Nephron (organoid): Measurements from ENCODE around the gene COL20A1.
"Not testable (repeated sequence)": the region's sequence is repeated elsewhere in the genome, so short reads cannot be mapped to it uniquely, and the experiment has no call there.

ENCODE experiments used
- H3K27ac Mint-ChIP-seq, 3 experiments: 2 replicates each; pipeline ENCODE4 v1.8.0; 2020; ENCODE audit warnings: mixed read lengths in 3 of 3, mild to moderate bottlenecking in 2 of 3, moderate library complexity in 1 of 3
- H3K27me3 Mint-ChIP-seq: 2 replicates; pipeline ENCODE4 v1.8.0; 2021; ENCODE audit warnings: low read depth, mild to moderate bottlenecking, moderate library complexity, mixed read lengths
- H3K36me3 Mint-ChIP-seq: 2 replicates; pipeline ENCODE4 v1.8.0; 2020; ENCODE audit warnings: low read depth, mixed read lengths
- H3K4me1 Mint-ChIP-seq: 2 replicates; pipeline ENCODE4 v1.8.0; 2020; ENCODE audit warnings: mixed read lengths
- H3K4me3 Mint-ChIP-seq, 3 experiments: 2 replicates each; pipeline ENCODE4 v1.8.0; 2020; ENCODE audit warnings: mild to moderate bottlenecking in 3 of 3, mixed read lengths in 3 of 3, moderate library complexity in 2 of 3
- H3K9me3 Mint-ChIP-seq: 2 replicates; pipeline ENCODE4 v1.8.0; 2020; ENCODE audit warnings: mixed read lengths
- TF ChIP-seq, protein P1 (sequence below), 3 experiments: fragments of 200-600 bp; sonication (generic); IDR thresholded peaks; one replicate each; pipeline ENCODE4 v1.5.0; 2021; ENCODE audit warnings: antibody characterized with exemption in 3 of 3; ENCODE audit not compliant: unreplicated experiment in 3 of 3

COL20A1 gene

DNA sequence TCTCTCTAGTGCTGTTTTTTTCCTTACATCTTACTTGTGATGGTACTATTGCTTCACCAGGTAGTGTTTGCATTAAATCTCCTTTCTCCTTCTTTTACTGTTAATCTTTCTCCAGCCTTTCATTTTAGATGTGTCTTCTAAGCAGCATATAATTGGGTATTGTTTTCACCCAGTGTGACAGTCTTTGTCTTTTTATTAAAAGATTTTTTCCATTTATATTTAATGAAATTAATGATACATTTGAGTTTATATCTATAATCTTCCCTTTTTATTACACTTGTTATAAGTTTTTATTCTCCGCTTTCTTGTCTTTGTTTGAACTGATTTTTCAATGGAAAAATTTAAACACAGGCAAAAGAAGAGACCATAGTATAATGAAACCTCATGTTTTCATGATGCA, 8.7 kb downstream of the COL20A1 start:
- TF ChIP-seq, protein P1, sequence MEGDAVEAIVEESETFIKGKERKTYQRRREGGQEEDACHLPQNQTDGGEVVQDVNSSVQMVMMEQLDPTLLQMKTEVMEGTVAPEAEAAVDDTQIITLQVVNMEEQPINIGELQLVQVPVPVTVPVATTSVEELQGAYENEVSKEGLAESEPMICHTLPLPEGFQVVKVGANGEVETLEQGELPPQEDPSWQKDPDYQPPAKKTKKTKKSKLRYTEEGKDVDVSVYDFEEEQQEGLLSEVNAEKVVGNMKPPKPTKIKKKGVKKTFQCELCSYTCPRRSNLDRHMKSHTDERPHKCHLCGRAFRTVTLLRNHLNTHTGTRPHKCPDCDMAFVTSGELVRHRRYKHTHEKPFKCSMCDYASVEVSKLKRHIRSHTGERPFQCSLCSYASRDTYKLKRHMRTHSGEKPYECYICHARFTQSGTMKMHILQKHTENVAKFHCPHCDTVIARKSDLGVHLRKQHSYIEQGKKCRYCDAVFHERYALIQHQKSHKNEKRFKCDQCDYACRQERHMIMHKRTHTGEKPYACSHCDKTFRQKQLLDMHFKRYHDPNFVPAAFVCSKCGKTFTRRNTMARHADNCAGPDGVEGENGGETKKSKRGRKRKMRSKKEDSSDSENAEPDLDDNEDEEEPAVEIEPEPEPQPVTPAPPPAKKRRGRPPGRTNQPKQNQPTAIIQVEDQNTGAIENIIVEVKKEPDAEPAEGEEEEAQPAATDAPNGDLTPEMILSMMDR (IDR thresholded peaks at IDR 0.05; ENCODE audit: unreplicated experiment in 3 of 3) = no peak
- peaks cover 11% of the 10 kb centered on the region for H3K9me3 Mint-ChIP-seq
- no peak overlapping the region for H3K27ac Mint-ChIP-seq
- peaks cover 5% of the 10 kb centered on the region for H3K4me1 Mint-ChIP-seq
- H3K36me3 Mint-ChIP-seq = no peaks in the 10 kb centered on the region
- H3K27me3 Mint-ChIP-seq = peaks cover 35% of the 10 kb centered on the region
- H3K4me3 Mint-ChIP-seq = no peak overlapping the region

- TF ChIP-seq, protein P1 (IDR thresholded peaks at IDR 0.05; ENCODE audit: unreplicated experiment in 3 of 3) = no peak
- H3K9me3 Mint-ChIP-seq = peaks cover 11% of the 10 kb centered on the region
- no peak overlapping the region for H3K4me3 Mint-ChIP-seq
- H3K4me1 Mint-ChIP-seq = peaks cover 5% of the 10 kb centered on the region
- peaks cover 35% of the 10 kb centered on the region for H3K27me3 Mint-ChIP-seq
- H3K36me3 Mint-ChIP-seq = no peaks in the 10 kb centered on the region
- no peak overlapping the region for H3K27ac Mint-ChIP-seq
These were observed 10.2 kb downstream of the COL20A1 start for GRCh38 chr20:63303095-63303666.

GRCh38 chr20:63305393-63305792, 12.4 kb downstream of the COL20A1 start:
- Mint-ChIP-seq H3K4me3 (no peak overlapping the region), H3K36me3 (no peaks in the 10 kb centered on the region), H3K9me3 (peaks cover 11% of the 10 kb centered on the region), H3K27me3 (peaks cover 24% of the 10 kb centered on the region), H3K4me1 (peaks cover 4% of the 10 kb centered on the region), H3K27ac (no peak overlapping the region)
- TF ChIP-seq, protein P1 (IDR thresholded peaks at IDR 0.05; ENCODE audit: unreplicated experiment in 3 of 3) = no peak

DNA sequence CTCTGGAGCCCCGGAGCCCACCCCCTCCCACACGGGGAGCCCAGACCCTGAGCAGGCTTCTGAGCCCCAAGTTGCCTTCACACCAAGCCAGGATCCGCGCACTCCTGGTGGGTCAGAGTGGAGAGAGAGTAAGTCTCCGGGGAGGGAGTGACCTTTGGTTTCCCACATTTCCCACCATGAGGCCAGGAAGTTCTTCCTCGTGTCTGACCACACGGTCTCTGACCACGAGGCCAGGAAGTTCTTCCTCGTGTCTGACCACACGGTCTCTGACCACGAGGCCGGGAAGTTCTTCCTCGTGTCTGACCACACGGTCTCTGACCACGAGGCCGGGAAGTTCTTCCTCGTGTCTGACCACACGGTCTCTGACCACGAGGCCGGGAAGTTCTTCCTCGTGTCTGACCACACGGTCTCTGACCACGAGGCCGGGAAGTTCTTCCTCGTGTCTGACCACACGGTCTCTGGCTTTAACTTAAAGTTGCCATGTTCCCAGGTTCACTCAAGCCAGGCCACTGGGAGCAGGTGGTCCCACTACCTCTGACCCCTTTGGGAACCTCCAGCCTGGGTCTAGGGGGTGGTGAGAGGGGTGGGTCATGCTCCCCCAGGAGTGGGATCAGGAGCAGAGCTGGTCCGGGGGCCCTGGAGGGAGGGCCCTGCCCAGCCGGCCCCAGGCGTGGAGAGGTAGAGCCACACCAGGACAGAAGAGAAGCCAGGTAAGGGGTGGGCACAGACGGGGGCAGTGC, 13.1 kb downstream of the COL20A1 start:
- not testable (repeated sequence) for H3K9me3 Mint-ChIP-seq, H3K4me3 Mint-ChIP-seq, H3K4me1 Mint-ChIP-seq, H3K36me3 Mint-ChIP-seq, H3K27ac Mint-ChIP-seq
- peaks cover 24% of the 10 kb centered on the region for H3K27me3 Mint-ChIP-seq

GRCh38 chr20:63306673-63307537, 13.9 kb downstream of the COL20A1 start:
- TF ChIP-seq, protein P1 (IDR thresholded peaks at IDR 0.05; ENCODE audit: unreplicated experiment in 3 of 3) = no peak
- Mint-ChIP-seq H3K4me1 (peaks cover 9% of the 10 kb centered on the region), H3K9me3 (peaks cover 3% of the 10 kb centered on the region), H3K27ac (no peak overlapping the region), H3K27me3 (peaks cover 17% of the 10 kb centered on the region), H3K4me3 (no peak overlapping the region), H3K36me3 (no peaks in the 10 kb centered on the region)

DNA sequence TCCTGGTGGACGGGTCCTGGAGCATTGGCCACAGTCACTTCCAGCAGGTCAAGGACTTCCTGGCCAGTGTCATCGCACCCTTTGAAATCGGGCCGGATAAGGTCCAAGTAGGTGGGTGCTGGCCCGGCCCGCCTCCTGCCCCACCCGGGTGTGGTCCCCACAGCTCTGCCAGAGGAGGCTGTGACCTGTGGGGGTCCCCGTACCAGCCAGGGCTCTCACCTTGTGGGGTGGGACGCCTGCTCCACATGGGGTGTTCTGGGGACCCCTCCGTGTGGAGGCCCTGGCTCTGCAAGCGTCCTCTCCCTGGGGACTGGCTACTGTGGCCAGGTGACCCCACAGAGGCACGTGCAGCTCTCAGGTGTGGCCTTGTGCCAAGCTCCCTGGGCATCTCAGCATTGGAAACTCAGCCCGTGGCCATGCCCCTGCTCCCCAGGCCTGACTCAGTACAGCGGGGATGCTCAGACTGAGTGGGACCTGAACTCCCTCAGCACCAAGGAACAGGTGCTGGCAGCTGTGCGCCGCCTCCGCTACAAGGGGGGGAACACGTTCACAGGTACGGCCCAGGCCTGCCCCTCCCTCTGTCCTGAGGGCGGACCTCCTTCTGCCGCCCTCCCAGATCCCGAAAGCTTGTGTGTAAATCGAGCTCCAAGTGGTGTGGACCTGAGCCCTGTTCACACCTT, 14.7 kb downstream of the COL20A1 start:
- TF ChIP-seq, protein P1 (IDR thresholded peaks at IDR 0.05; ENCODE audit: unreplicated experiment in 3 of 3) = no peak
- Mint-ChIP-seq H3K27ac (no peak overlapping the region), H3K27me3 (peaks cover 10% of the 10 kb centered on the region), H3K36me3 (no peaks in the 10 kb centered on the region), H3K4me1 (peaks cover 9% of the 10 kb centered on the region), H3K9me3 (peaks cover 2% of the 10 kb centered on the region), H3K4me3 (no peak overlapping the region)
